HG02852 (cell line): ENCODE data around the gene C2CD2.

Source experiments
- ATAC-seq: cut with Tn5 transposase; IDR thresholded peaks from one replicate; pipeline ENCODE4 v1.9.1; 2021; ENCODE audit warnings: mild to moderate bottlenecking, moderate library complexity; ENCODE audit not compliant: unreplicated experiment

Gene C2CD2

DNA sequence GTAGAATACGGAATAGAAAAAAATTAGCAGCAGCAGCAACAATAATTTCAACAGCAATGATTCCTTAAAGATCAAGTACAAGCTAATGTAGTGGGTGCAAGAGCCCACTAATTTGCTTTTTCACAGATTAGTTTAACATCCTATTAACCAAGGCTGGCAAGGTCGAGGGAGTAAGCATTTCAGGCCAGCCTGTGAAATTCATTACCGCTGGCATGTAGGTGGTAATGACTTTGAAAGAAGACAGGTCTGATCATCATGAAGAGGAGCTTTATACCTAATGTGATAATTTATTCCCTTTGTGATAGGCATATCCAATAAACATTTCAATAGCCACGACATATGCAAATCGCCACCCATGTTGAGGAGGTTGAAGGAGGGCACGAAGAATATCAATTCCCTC lies 63.5 kb downstream of the C2CD2 start:
- ATAC-seq = no peak

DNA sequence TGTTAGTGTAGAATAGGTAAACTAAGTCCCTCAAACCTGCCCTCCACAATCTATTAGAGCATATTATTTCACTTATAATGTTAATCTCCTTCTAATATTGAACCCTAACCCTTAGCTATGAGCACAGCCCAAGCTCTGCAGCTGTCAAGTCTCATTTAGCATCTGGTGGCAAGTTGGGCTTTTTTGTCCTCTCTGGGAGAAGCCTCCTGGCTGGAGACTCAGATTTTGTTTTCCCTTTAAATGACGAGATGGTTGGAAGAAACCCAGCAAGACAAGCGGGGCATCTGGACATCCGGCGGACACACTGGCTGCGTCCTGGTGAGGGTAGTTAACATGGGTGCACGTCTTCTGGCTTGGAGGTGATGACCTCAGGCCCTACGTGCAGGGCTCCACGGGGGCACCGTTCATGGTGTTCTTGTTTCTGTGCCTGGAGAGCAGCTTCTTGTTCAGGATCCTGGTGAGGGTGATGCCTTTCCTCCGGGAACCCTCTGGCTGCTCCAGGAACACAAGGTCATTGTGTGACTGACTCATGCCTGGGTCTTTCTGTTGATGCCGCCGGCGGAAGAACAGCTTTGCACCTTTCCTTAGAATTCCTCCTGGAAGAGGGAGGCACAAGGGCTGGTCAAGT lies 65.0 kb downstream of the C2CD2 start:
- ATAC-seq = no peak

DNA sequence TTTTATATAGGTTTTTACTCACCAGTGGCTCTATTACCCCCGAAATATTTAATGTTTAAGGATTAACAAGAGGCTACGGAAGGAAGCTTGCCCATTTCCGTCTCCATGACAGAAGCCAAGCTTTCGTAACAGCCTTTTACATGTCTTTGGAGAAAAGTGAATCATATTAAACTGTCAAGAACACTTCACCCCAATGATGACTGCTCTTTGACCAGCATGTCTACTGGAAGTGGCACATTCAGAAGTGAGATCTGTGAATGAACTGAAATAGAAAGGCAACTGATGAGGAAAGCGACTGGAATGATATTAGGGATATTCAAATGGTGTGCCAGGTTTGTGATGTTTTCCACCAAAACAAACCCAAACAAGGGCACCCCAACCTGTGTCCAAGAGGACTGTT lies 66.2 kb downstream of the C2CD2 start:
- no peak for ATAC-seq

DNA sequence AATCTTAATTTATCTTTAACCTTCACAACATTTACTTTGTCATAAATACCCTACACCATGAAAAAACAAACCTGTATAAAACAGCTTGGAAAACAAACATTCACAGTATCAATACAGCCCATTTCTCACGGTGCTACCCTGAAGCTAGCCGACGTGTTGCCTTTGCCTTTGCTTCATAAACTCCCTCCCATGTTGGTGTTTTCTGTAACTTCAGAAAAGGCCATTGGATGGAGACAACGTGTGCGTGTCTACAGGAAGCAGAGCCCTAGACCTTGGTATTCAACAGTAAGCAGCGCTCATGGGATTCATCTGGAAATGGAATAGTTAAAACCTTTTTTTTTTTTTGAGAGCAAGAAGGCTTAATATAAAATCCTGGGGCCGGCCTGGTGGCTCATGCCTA lies 67.5 kb downstream of the C2CD2 start:
- no peak for ATAC-seq

DNA sequence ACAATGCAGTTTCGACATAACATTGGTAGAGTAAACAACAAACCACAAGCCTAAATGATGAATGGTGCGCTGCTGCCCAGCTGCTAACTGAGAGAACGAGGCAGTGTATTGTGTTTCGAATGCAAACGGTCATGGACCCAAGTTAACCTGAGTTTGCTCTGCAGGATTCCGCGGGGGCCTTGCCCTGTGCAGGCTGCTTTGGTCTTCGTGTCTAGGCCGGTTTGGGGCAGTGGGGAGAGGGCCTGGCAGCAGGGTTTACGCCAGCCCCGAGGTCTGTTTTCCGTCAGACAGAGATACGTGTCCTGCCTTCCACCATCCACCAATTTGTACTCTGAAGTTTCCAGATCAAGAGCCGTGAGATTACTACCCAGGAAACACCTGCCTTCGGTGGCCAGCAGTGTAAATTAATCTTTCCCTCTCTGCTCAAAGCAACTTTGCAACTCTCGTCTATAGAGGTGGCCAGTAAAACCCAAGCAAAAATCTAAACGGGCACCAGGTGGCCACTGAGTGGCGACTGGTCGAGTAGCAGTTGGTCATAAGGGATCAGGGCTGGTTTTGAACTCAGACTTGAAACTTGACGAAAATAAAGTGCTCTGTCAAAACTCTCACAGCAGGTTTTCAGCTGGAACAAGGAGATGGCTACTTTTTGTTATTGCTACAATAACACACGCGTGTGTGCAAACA lies 68.3 kb downstream of the C2CD2 start:
- ATAC-seq = no peak

DNA sequence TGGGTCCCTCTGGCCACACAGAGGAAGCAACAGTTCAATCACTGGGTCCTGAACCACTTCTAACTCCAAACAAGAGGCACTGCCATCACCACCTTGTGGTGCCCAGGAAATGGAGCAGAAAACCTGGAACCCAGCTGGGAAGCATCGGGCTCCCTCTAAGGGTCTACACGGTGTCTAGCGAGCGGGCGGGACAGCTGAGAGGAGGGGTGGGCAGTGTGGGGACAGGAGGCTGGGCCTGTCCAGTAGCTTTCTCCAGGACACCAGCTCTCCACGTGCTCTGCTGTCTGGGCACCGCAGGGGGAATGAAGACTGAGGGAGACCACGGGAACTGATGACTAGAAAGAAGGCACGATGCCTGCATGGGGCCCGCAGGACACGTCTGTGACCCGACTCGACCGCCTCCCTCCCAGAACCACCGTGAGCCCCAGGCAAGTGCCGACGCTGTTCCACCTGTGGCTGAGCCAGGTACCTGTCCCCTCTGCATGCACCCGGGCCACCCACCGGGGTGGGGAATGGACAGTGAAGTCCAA lies 69.3 kb downstream of the C2CD2 start:
- no peak for ATAC-seq

DNA sequence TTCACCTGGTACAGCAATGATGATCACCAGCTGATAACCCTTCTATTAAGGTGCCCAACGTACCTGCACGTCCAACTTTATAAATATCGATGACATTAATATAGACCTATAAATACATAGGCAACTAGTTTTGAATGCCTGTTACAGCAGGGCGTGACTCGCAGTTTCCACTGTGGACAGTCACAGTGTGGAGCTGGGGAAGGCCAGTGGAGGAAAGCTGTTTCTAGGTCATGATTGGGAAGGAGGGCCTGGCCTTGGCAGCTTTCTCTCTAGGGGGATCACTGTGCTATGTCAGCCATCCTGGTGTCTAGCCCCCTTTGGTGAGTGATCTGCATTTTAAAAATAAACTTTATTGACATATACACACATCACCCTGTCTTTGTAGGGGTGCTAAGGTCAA lies 70.2 kb downstream of the C2CD2 start:
- no peak for ATAC-seq

GRCh38 chr21:41881051-41881450 lies 72.8 kb downstream of the C2CD2 start:
- ATAC-seq = no peak

GRCh38 chr21:41880153-41880552 lies 73.7 kb downstream of the C2CD2 start:
- no peak for ATAC-seq

- peak; percentile 62 for ATAC-seq
Observed at GRCh38 chr21:41879190-41879998, 74.4 kb downstream of the C2CD2 start, which contains the start of gene PRDM15. TSS of gene PRDM15 (minus strand) at chr21:41879344. CDS start at chr21:41860363, 18,981 bp downstream.

GRCh38 chr21:41878831-41879189 lies 75.0 kb downstream of the C2CD2 start:
- peak; percentile 50 for ATAC-seq

DNA sequence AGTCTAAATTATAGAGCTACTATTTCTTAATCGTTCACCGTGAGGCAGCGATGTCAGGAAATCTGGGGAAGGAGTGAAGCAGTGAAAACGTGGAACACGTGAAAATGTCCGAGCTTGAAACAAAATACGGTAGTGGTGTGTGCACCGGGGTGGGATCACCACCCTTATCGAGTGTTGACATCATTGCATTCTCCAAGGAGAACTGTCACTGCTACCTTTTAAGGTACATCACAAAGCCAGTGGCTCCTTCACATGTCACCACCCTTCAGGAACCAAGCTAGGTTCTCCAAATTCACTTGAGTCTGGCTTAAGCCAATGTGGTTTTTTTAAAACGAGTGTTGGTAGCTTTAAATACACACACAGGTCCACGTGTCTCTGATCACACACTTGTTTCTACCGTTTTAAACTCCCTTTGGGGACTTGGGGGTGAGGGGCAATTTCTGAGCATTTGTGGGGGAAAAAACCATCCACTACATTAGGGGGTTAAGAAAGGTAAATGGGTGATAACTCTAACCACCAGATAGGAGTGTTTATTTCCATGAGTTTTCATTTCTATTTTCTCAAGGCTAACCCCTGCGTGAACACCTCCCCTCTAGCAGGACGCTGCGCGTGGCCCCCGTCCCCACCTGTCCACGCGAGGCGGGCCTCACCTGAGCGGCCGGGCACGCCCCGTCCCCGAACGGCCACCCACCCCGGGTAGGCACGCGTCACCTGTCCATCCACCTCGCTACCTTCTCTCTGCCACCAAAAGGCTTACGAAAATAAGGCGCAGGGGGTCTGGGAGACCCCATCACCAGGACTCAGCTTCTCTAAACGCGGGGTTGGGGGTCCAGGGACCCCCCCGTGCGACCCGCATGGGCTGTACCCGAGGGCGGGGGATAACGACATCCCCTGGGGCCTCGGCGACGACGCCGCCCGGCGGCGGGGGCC lies 75.7 kb downstream of the C2CD2 start:
- ATAC-seq = peak; percentile 29

DNA sequence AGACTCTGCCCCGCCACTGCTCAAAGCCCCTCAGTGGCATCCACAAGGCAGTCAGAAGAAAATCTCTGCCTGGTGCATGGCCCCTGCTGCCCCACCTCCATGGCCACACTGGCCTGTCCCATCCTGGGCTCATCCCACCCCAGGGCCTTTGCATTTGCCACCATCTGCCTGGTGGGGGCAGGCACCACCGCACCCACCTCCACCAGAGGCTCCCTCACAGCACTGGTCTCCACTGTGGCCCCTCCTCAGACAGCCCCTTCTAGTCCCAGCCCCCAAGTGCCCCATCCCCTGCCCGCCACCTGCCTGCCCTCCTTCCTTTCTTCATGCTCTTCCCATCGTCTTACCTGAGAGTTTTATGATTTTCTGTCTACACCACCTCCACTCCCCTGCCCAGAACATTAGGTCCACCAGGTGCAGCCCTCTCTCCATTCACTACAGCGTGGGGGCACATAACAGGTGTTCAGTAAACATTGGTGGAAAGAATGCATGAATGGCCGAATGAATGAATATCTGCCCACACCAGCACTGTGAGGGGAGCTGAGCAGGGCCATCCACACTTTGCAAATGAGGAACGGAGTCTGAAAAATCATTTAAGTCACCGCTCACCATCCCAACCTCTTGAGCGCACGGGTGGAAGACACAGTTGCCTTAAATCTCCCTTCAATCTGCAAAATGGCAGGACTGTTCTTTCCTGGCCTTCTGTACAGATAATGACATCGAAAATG lies 76.7 kb downstream of the C2CD2 start:
- no peak for ATAC-seq

- ATAC-seq = no peak
Observed at GRCh38 chr21:41876396-41876795, 77.4 kb downstream of the C2CD2 start.

DNA sequence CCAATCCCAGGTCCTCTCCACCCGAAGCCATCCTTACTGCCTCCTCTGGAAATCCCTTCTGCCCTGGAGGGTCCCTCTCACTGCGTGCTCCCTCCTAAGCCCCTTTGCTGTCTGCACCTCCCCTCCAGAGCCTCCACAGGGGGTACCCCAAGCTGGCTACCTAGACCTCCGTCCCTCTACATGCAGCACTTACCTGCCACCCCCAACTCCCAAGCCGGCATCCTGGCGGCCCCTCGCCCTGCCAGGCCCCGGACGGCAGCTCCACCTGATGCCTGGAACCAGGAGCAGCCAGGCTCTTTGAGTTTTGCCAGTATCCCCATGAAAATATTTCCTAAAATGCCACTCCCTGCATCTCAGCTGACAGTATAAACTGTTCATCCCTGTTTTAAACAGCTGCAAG lies 78.7 kb downstream of the C2CD2 start:
- no peak for ATAC-seq

DNA sequence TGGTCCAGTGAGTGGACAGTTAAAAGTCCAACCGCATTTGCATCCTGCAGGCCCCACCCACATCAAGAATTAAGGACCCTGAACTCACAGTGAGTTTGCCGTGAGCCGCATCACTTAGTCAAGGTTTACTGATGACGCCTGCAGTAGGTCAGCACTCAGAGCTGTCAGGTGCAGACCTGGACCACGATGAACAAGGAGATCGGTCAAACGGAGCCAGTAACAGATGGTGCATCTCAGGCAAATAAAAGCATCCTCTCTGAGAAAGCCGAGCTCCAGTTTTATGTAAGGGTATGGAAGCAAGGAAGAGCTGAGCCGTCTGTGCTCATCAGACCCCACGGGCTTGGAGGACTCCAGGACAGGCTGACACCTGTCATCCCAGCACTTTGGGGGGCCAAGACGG lies 79.2 kb downstream of the C2CD2 start:
- no peak for ATAC-seq

GRCh38 chr21:41873426-41873825 lies 80.4 kb downstream of the C2CD2 start:
- ATAC-seq = no peak

- no peak for ATAC-seq
Observed at GRCh38 chr21:41873005-41873404, 80.8 kb downstream of the C2CD2 start.

GRCh38 chr21:41871293-41872030 lies 82.4 kb downstream of the C2CD2 start:
- no peak for ATAC-seq
